Hepatic stellate cell (primary cell): ENCODE results near the gene EGR4.

Source experiments
- DNase-seq: peaks from one replicate; pipeline ENCODE4 v3.0.0; 2011; ENCODE audit warnings: low spot score

Gene EGR4

DNA sequence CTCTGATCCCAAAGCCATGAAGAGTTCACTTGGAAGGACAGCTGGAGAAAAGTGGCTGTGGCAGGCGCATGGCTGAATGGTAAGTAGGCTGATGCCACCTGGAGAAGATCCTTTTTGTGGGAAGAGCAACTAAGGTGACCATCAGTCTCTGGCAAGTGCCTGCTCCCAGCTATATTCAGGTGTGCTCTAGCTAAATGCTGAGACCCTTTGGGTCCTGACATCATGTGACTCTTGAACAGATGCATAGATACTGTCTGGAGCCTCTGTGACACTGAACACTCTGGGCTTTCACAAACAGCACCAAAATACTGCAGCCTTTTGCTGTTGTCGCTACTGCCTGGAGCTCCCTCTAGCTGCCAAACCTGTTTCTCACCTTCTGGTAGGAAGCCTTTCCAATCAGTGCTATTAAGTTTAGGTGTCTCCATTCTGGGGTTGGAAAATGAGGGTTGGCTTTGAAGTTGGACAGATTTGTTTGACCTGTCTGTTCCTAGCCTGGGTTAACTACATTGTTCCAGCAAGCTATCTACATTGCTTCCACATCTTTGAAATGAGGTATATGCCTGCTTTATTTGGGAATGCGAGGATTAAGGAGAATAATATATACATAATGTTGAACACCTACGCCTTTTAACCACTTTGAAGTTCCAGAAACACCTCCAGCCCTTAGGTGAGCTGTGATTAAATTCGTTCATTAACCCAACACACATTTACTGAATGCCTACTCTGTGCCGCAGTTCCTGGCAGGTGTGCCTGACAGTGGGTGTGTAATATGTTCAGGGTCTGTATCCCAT lies 3.1 kb downstream of the EGR4 start:
- DNase-seq, result no peak

GRCh38 chr2:73289304-73289703 lies 4.0 kb downstream of the EGR4 start:
- no peak for DNase-seq

- no peak for DNase-seq
Measured at GRCh38 chr2:73286134-73286655, 7.2 kb downstream of the EGR4 start.

- DNase-seq, result no peak
Measured at GRCh38 chr2:73285159-73285739, 8.1 kb downstream of the EGR4 start.

DNA sequence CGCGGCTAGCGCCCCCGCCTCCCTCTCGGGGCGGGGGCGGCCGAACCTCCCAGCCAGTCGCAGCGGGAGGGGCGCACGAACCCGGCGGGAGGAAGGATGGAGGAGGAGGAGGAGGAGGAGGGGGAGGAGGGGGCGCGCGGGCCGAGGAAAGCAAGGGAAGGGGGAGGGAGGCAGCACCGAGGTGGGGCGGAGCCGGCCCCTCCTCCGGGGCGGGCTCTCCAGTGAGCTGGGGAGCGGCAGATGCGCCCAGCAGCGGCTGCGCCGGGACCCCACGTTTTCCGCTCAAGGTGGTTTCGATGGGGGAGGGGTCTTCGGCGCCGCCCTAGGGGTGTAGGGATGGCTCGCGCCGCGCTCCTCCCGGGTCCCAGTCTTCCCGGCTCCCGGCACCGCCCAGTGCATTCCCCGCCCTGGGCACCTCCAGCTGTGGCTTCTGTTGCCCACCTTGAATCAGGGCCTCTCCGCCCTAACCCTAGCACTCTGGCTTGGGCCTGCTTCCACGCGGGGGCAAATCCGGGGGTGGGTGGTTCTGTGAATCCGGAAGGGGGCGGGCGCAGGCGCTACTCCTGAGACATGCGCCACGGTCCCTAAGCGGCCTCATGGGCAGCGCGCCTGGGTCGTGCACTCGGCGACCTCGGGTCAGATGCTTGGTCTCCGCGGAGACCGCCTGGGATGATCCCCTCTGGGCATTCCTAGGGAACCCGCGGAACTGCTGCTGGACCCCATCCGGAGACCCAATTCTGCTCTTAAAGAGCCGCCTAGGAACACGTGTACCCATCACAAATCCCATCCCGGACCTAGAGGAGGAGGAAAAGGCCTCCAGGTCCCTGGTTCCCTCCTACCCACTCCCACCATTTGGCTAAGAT lies 8.8 kb downstream of the EGR4 start, which contains the start of gene FBXO41:
TSS of gene FBXO41 (minus strand) at position 183 of the 863 bp plus-strand sequence. CDS start 14,848 bp downstream, outside the sequence.
- no peak for DNase-seq

- no peak for DNase-seq
Measured at GRCh38 chr2:73283545-73284295, 9.6 kb downstream of the EGR4 start.

DNA sequence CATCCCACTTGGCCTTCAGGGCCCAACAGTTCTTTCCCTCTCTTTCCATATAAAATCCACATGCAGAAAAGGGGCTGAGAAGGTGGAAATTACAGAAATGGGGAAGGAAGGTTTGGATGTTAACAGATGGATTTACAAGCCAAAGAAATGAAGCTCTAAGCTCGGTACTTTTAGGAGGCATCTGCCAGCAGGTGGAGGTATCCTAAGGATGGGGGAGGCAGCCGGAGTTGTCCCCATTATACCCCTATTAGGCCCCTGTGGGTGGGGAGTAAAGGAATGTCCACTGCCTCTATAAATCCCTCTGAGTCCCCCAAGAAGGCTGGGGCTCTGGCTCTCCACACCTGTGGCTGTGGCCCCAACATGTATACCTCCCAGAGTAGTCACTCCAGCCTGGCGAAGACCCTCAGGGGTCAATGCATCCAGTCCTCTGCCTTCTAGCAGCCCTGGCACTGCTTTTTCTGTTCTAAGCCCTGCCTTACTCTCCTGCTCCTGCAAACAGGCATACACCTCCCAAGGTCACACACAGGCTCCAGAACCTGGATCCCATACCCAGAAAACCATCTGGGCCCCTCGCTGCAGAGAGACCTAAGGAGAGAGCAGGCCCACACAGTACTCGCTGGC lies 10.3 kb downstream of the EGR4 start:
- DNase-seq, result no peak

GRCh38 chr2:73281244-73281643 lies 12.1 kb downstream of the EGR4 start:
- DNase-seq, result no peak

DNA sequence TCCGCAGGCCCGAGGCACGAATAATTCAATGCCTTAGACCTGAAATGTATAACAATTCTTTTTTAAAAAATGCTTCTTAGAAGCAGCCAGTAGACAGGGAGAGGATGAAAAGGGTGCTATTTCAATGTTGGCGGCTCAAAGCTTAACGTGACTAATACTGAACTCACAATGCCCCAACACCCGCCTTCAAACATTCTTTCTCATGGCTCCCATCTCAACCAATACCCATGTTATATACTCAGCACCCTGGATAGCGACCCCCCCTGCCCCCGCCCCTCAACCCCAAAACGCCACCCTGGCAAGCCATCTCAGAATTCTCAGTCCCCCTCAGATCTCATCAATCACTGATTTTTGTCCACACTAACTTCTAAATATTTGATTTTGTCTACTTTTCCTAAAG lies 13.5 kb downstream of the EGR4 start:
- DNase-seq, result no peak

- no peak for DNase-seq
Measured at GRCh38 chr2:73272270-73272669, 21.1 kb downstream of the EGR4 start.

DNA sequence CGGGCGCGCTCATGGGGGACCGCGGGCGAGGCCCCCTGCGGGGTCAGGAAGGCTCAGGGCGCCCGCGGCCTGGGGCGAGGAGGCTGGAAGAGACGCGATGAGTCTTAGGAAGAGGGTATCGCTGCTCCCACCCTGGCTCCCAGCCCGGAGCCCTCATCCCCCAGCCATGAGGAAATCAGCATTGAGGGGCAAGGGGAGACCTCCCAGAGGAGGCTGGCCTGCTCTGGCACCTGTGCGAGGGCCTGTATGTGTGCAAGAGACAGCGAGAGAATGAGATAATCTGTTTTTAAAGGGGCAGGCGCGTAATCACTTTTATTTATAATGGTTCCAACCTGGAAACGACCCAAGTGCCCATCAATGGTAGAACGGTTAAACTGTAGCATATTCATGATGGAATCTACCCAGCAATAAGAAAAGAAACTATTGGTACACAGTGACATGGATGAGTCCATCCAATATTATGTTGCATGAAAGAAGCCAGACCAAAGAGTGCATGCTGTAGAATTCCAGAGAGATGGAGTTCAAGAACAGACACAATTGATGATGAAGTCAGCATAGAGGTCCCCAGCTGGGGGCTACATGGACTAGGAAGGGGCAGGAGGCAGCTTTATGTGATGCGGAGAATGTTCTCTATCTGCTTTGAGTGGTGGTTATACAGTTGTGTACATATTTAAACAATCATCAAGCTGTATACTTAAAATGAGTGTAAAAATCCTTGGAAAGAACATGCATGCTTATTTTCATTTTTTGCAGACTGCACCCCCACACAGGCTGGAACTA lies 23.5 kb downstream of the EGR4 start:
- DNase-seq, result no peak

- DNase-seq, result no peak
Measured at GRCh38 chr2:73268830-73269685, 24.3 kb downstream of the EGR4 start.

- no peak for DNase-seq
Measured at GRCh38 chr2:73268366-73268829, 24.9 kb downstream of the EGR4 start.

DNA sequence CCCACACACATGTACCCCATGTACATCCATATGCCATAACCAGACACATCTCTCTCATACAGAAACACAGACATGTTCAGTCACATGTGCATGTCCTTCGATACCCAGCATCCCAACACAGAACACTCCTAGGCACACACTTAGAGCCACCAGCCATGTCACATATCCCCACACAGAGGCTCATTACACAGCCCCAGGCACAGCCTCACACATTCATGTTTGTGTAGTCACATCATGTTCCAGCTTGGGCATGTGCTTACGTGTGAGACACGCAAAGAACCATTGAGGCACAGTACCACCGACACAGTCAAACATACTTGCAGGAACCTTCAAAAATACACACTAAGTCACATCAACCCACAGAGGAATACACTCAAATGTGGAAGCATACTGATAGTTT lies 26.3 kb downstream of the EGR4 start:
- DNase-seq, result no peak

GRCh38 chr2:73266061-73266901 lies 27.1 kb downstream of the EGR4 start:
- DNase-seq, result no peak

GRCh38 chr2:73265298-73266060 lies 27.9 kb downstream of the EGR4 start:
- DNase-seq, result no peak

GRCh38 chr2:73264783-73265182 lies 28.6 kb downstream of the EGR4 start:
- no peak for DNase-seq

DNA sequence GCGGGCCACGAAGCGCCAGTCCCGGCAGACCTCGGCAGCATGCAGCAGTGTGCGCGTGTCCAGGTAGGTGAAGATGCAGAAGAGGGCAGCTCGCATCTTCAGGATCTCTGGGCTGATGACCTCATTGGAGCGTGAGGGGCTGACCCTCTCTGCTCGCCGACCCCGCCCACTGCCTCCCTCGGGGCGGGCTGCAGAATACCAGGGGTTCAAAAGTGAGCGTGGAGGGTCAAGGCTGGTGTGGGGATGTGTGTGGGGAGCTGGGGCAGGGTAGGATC lies 29.1 kb downstream of the EGR4 start:
- no peak for DNase-seq
